ENCODE data around the gene C16orf92.
"Not testable (repeated sequence)": the region's sequence is repeated elsewhere in the genome, so short reads cannot be mapped to it uniquely, and the experiment has no call there.

The C16orf92 gene

DNA sequence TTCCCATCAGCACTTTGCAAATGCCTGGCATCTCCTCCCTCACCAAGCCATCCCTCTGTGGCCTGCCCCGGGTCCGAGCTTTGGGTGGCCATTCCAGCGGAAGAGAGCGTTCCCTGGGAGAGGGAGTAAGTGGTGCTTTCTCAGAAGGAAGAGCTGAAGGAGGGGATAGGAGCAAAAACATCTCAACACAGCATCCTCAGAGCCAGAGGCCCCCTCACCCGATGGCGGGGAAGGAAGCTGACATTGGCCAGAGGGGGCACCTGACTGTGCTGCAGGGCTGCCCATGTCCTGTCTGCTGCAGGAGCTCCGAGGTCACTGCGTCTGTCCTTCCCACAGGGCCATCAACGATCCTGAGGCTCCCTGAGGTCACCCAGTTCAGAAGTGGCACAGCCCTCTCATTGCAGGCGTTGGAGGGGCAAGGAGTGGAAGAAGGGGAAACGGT, 8.5 kb downstream of the C16orf92 start:
- no peak for DNase-seq (ENCODE audit: extremely low spot score)
- TF ChIP-seq SUZ12 (IDR thresholded peaks at IDR 0.05) (no peak), FOXM1 (IDR thresholded peaks at IDR 0.05; ENCODE audit: borderline replicate concordance) (no peak), FOXK2 (IDR thresholded peaks at IDR 0.05) (no peak), LEF1 (IDR thresholded peaks at IDR 0.05; ENCODE audit: borderline replicate concordance) (no peak), L3MBTL2 (conservative IDR thresholded peaks at IDR 0.05) (no peak), TARDBP (IDR thresholded peaks at IDR 0.05) (no peak), CTBP1 (IDR thresholded peaks at IDR 0.05; ENCODE audit: borderline replicate concordance) (no peak), ELF4 (IDR thresholded peaks at IDR 0.05) (no peak), ARNT (IDR thresholded peaks at IDR 0.05) (no peak), FOXA1 (IDR thresholded peaks at IDR 0.05) (no peak), BHLHE40 (IDR thresholded peaks at IDR 0.05; ENCODE audit: borderline replicate concordance) (no peak), HDGF (IDR thresholded peaks at IDR 0.05; ENCODE audit: borderline replicate concordance) (no peak), SP1 (IDR thresholded peaks at IDR 0.05) (no peak), NFRKB (IDR thresholded peaks at IDR 0.05) (no peak)
- TF ChIP-seq, protein P1, sequence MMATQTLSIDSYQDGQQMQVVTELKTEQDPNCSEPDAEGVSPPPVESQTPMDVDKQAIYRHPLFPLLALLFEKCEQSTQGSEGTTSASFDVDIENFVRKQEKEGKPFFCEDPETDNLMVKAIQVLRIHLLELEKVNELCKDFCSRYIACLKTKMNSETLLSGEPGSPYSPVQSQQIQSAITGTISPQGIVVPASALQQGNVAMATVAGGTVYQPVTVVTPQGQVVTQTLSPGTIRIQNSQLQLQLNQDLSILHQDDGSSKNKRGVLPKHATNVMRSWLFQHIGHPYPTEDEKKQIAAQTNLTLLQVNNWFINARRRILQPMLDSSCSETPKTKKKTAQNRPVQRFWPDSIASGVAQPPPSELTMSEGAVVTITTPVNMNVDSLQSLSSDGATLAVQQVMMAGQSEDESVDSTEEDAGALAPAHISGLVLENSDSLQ (IDR thresholded peaks at IDR 0.05), result no peak

DNA sequence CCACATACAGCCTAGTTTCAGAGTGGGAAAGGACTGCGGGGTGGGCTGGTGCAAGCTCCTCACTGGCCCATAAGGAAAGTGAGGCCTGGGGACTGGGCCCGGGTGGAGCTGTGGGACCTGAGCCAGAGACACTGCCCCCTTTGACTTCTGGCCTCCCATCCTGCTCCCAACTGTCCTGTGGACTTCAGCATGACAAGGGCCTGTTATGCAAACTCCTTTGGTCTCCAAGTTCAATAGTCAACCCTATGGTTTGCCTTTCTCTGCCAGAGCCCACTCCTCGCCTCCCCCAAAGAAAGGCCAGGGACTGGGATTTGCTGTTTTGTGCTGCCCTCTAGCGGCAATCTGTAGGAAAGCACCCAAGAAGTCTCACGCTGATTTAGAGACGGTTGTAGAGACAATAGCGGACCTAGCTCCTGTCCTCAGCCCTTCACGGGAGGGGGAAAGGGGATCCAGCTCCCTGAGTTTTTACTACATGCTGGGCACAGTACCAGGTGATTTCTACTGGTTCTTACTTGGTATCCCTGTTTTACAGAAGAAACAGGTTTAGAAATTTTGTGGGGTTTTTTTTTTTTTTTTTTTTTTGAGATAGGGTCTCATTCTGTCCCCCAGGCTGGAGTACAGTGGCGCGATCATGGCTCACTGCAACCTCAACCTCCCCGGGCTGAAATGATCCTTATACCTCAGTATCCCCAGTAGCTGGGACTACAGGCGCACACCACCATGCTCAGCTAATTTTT, 9.3 kb downstream of the C16orf92 start:
- CTCF ChIA-PET, result interaction anchor here (0.5 to 2.1 kb wide), 31 partner anchors 8 to 951 kb away, joined by 3 to 10 read pairs (median 3); partner anchors contain the start of genes C16orf92, PRRT2, TAOK2 and TMEM219
- TF ChIP-seq FOXA1 (IDR thresholded peaks at IDR 0.05) (no peak), HDGF (IDR thresholded peaks at IDR 0.05; ENCODE audit: borderline replicate concordance) (no peak), ELF4 (IDR thresholded peaks at IDR 0.05) (no peak), FOXM1 (IDR thresholded peaks at IDR 0.05; ENCODE audit: borderline replicate concordance) (no peak), FOXK2 (IDR thresholded peaks at IDR 0.05) (no peak)
- DNase-seq (ENCODE audit: extremely low spot score), result peak; percentile 89
- POLR2A ChIA-PET, result interaction anchor here (0.5 to 2.9 kb wide), 6 partner anchors 11 to 217 kb away, joined by 3 to 11 read pairs (median 6); partner anchors contain the start of genes ALDOA, KCTD13 and PAGR1

More for the DNA sequence above, 8.5 kb downstream of the C16orf92 start:
- POLR2A ChIA-PET, result interaction anchor here (0.5 to 2.9 kb wide), 8 partner anchors 10 to 922 kb away, joined by 3 to 11 read pairs (median 4); partner anchors contain the start of genes ALDOA, KCTD13 and PAGR1
- CTCF ChIA-PET, result interaction anchor here (0.5 to 2.1 kb wide), 22 partner anchors 9 to 952 kb away, joined by 3 to 10 read pairs (median 4); partner anchors contain the start of genes C16orf92, PRRT2 and TAOK2

DNA sequence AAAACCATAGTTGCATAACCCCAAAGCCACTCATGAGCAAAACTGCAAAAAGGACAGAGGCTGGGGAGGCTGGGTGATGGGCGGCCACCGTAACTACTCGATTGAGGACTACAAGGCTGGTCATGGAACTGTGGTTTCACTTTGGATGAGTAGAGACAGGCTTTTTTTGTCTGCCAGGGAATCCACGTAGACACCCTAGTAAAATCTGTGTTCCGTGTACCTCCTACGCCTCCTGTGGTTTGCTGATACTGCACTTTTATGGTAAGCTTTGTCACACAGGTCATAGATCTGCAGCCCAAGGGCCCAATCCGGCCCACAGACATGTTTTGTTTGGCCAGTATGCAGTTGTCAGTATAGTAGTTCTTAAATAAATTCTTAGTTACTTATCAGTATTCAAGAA, 10.3 kb downstream of the C16orf92 start:
- ChIA-PET POLR2A (interaction anchor here (1.3 to 2.9 kb wide), 3 partner anchors 10 to 107 kb away, joined by 5 to 11 read pairs (median 7); partner anchors contain the start of gene KCTD13), CTCF (interaction anchor here (0.9 to 1.7 kb wide), 3 partner anchors 14 to 72 kb away, joined by 3 to 6 read pairs (median 3); partner anchors contain the start of gene TMEM219)
- DNase-seq (ENCODE audit: extremely low spot score), result no peak
- TF ChIP-seq TARDBP (IDR thresholded peaks at IDR 0.05) (no peak), HDGF (IDR thresholded peaks at IDR 0.05; ENCODE audit: borderline replicate concordance) (no peak), BHLHE40 (IDR thresholded peaks at IDR 0.05; ENCODE audit: borderline replicate concordance) (no peak), SP1 (IDR thresholded peaks at IDR 0.05) (no peak), FOXM1 (IDR thresholded peaks at IDR 0.05; ENCODE audit: borderline replicate concordance) (no peak), NFRKB (IDR thresholded peaks at IDR 0.05) (no peak), CTBP1 (IDR thresholded peaks at IDR 0.05; ENCODE audit: borderline replicate concordance) (no peak), L3MBTL2 (conservative IDR thresholded peaks at IDR 0.05) (no peak), ARNT (IDR thresholded peaks at IDR 0.05) (no peak), SUZ12 (IDR thresholded peaks at IDR 0.05) (no peak), FOXK2 (IDR thresholded peaks at IDR 0.05) (no peak), ZNF384 (IDR thresholded peaks at IDR 0.05) (no peak), FOXA1 (IDR thresholded peaks at IDR 0.05) (no peak), ELF4 (IDR thresholded peaks at IDR 0.05) (no peak), LEF1 (IDR thresholded peaks at IDR 0.05; ENCODE audit: borderline replicate concordance) (no peak)
- TF ChIP-seq, protein P1 (IDR thresholded peaks at IDR 0.05), result no peak

DNA sequence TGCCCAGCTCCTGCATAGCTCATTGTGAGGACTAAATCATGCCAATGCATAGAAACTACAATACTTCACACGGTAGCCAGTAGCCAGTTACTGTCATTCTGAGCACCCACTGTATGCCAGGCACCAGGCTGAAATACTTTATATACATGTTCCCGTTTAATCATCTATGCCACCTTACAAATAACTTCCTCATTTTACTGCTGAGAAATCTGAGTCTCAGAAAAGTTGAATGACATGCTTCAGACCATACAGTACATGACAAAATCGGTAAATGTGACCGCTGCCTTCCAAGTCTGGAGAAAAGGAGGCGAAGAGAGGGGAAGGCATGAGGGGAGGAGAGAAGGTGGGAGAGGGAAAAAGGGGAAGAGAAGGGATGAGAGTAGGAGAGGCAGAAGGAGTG, 17.2 kb downstream of the C16orf92 start:
- ChIA-PET POLR2A (interaction anchor here (1.2 to 1.6 kb wide), 3 partner anchors 9 to 25 kb away, joined by 3 to 8 read pairs (median 5); partner anchors contain the start of gene ALDOA), CTCF (interaction anchor here (1.5 to 2.3 kb wide), 2 partner anchors 8 to 15 kb away, joined by 6 to 10 read pairs; partner anchors contain the start of gene TLCD3B)
- no peak for DNase-seq (ENCODE audit: extremely low spot score)
- no peak for TF ChIP-seq FOXA1 (IDR thresholded peaks at IDR 0.05)
- TF ChIP-seq FOXM1 (IDR thresholded peaks at IDR 0.05; ENCODE audit: borderline replicate concordance), result no peak
- TF ChIP-seq CTBP1 (IDR thresholded peaks at IDR 0.05; ENCODE audit: borderline replicate concordance), result no peak
- no peak for TF ChIP-seq NFRKB (IDR thresholded peaks at IDR 0.05)
- TF ChIP-seq, protein P1 (IDR thresholded peaks at IDR 0.05), result no peak
- no peak for TF ChIP-seq ARNT (IDR thresholded peaks at IDR 0.05)
- no peak for TF ChIP-seq L3MBTL2 (conservative IDR thresholded peaks at IDR 0.05)
- TF ChIP-seq SUZ12 (IDR thresholded peaks at IDR 0.05), result no peak
- no peak for TF ChIP-seq ELF4 (IDR thresholded peaks at IDR 0.05)
- no peak for TF ChIP-seq ZNF384 (IDR thresholded peaks at IDR 0.05)
- TF ChIP-seq HDGF (IDR thresholded peaks at IDR 0.05; ENCODE audit: borderline replicate concordance), result no peak
- TF ChIP-seq BHLHE40 (IDR thresholded peaks at IDR 0.05; ENCODE audit: borderline replicate concordance), result no peak
- TF ChIP-seq SP1 (IDR thresholded peaks at IDR 0.05), result no peak
- TF ChIP-seq LEF1 (IDR thresholded peaks at IDR 0.05; ENCODE audit: borderline replicate concordance), result no peak
- no peak for TF ChIP-seq TARDBP (IDR thresholded peaks at IDR 0.05)
- no peak for TF ChIP-seq FOXK2 (IDR thresholded peaks at IDR 0.05)

DNA sequence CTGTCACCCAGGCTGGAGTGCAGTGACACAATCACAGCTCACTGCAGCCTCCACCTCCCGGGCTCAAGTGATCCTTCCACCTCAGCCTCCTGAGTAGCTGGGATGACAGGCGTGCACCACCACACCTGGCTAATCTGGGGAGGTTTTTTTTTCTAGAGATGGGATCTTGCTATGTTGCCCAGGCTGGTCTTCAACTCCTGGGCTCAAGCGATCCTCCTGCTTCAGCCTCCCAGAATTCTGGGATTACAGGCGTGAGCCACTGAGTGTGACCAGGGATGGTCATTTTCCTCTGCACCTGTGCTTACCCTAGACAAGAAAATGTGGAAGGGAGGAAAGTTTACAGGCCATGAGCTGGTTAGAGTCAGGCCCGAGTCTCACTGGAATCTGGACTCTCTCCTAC, 17.7 kb downstream of the C16orf92 start:
- not testable (repeated sequence) for DNase-seq (ENCODE audit: extremely low spot score)
- POLR2A ChIA-PET, result interaction anchor here (1.2 to 1.6 kb wide), 4 partner anchors 9 to 143 kb away, joined by 3 to 8 read pairs (median 3); partner anchors contain the start of genes ALDOA and CORO1A
- CTCF ChIA-PET, result interaction anchor here (1.5 to 2.3 kb wide), 2 partner anchors 9 to 14 kb away, joined by 6 to 10 read pairs; partner anchors contain the start of gene TLCD3B

Data from HEK293T (cell line).